Measurements from ENCODE around the gene BABAM1.
"Not testable (repeated sequence)": the region's sequence is repeated elsewhere in the genome, so short reads cannot be mapped to it uniquely, and the experiment has no call there.

BABAM1 gene

DNA sequence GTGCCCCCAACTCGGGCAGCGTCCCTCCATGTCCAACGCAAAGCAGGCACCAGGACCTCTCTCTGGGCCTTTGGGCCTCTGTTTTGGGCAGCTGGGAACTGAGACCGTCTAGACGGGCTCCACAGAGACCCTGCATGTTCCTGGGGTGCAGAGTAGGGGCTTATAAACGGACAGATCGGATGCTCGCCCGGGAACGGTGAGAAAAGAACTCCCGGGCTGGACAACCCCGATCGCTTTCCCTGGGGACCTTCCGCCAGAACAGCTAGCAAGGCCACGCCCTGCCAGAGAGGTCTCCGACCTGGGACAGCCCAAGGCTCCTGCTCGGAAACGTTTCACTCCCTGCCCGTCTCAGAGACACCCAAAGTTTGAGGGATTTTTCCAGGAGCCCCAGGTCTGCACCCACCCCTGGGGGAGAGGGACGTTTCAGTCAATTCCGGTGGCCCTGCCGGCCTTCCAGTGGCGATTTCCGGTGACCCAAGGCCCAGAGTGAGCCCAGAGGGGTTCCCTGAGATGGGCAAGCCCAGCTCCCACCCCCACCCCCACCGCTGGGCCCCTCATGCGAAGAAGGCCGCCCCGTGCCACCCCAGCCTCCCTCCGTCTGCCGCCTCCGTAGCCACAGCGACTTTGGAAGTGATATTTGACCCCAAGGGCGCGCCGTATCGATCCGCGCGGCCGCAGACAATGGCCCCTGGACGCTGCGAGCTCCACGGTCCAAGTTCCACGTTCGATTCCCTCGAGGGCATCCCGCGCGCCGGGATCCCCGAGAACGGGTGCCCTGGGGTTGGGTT, 23.2 kb upstream of the BABAM1 start:
- no peak for DNase-seq

DNA sequence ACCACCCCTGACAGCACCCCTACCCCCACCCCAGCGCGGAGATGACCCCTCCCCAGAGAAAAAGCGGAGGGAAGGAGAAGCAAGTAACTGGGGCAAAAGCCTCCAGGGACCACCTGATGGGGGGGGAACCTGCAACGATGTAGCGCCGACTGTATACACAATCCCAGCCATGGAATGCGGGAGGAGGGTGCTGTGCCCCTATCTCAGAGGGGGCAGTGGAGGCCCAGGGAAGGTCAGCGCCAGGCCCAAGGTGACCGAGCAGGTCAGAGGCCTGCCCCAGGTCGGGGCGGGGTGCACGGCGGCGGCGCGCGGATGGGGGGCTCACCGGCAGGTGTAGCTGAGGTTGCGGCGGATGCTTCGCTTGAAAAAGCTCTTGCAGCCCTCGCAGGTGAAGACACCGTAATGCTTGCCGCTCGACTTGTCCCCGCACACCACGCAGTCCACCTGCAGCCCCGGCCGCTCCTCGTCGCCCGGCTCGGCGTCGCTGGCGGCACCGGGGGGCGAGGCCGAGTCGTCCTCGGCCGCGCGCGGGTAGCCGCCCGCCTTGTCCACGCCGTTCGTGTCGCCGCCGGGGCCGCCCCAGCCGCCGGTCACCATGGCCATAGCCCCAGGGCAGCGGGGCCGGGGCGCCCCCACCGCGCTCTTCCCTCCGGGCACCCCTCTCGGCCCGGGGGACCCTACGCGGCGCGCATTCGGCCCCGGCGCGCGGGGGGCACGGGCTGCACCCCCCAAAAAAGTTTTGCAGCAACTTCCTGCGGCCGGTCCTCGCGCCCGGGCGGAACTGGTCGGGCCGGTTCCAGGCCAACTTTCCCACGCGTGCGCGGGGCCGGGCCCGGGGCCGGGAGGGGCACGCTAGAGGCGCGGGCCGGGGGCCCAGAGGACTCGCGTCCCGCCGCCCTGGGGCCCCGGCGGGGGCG, 22.4 kb upstream of the BABAM1 start:
- no peak for DNase-seq

DNA sequence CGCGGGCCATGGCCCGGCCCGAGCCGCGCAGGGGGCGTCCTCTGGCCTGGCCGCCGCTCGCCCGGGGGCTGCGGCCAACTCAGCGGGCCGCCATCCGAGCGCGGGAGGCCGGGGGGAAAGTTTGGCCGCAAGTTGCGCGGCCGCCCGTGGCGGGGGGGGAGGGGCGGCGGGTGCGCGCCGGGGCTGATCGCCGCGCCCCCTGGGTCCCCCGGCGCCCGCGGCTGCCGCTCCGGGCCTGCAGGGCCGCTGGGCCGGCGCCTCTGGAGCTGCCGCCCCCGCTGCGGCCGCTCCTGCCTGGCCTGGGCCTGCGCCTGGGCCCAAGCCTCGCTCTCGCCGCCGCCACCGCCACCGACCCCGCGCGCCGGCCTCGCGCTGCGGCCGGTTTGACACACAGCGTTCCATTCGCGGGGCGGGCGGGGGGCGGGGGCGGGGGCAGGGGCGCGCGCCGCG, 21.7 kb upstream of the BABAM1 start, which contains the start of gene NR2F6:
TSS of gene NR2F6 (minus strand) at position 385 of the 450 bp plus-strand sequence. CDS start 699 bp downstream, outside the sequence.
- no peak for DNase-seq

DNA sequence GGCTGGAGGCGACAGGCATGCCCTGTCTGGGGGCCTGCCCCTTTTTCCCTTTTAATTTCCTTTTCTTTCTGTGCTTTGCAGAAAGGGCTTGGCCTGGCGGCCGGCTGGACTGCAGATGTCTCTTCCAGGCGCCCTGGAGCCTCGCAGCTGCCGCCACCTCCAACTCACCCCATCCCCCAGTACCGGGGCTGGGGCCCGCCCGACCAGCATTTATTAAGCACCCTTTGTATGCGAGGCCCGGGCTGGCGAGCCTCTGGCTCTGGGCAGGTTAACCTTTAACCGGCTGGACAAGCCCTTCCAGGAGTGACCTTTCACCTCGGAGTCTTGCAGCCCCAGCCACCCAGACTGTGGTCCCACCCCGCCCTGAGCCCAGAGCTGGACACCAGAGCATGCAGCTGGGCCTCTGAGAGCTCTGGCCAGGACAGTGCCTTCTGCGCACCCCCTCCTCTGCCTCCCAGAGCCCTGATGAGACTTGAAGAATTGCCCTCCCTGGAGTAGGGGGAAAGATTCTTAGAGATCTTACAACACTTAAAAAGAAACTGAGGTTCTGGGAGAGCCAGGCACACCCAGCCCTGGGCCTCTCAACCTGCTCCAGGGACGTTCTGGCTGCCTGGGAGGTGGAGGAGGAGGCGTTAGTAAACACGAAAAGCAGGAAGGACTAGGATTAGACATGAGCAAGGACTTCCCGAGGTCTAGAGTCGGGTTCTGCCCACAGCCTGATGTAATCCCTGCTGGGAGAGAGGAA, 20.4 kb upstream of the BABAM1 start:
- DNase-seq, result no peak

- peak; percentile 24 for DNase-seq
Observed at GRCh38 chr19:17248011-17248776, 19.0 kb upstream of the BABAM1 start.

- DNase-seq, result no peak
Observed at GRCh38 chr19:17249887-17250548, 17.2 kb upstream of the BABAM1 start.

- no peak for DNase-seq
Observed at GRCh38 chr19:17254636-17255035, 12.6 kb upstream of the BABAM1 start.

- DNase-seq, result peak; percentile 24
Observed at GRCh38 chr19:17255150-17255621, 12.1 kb upstream of the BABAM1 start.

DNA sequence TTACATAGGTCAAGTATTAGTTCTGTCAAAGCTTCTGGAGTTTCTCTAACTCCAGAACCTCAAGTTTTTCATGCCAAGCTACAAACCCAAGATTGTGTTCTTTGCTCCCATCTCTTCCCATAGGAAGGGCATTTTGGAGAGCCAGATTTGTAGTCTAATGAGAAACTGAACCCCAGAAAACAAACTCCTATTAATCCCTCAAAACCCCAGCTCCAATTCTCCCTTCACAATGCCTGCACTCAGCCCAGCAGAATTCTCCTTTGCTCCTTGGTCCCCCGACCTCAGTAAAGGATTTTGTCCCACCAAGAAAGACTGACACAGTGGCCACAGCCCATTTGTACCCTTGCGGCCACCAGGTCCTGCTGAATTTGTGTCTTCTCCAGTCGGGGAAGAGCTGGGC, 11.1 kb upstream of the BABAM1 start:
- no peak for DNase-seq

- no peak for DNase-seq
Observed at GRCh38 chr19:17259118-17259780, 8.0 kb upstream of the BABAM1 start.

- DNase-seq, result no peak
Observed at GRCh38 chr19:17259934-17260333, 7.3 kb upstream of the BABAM1 start.

DNA sequence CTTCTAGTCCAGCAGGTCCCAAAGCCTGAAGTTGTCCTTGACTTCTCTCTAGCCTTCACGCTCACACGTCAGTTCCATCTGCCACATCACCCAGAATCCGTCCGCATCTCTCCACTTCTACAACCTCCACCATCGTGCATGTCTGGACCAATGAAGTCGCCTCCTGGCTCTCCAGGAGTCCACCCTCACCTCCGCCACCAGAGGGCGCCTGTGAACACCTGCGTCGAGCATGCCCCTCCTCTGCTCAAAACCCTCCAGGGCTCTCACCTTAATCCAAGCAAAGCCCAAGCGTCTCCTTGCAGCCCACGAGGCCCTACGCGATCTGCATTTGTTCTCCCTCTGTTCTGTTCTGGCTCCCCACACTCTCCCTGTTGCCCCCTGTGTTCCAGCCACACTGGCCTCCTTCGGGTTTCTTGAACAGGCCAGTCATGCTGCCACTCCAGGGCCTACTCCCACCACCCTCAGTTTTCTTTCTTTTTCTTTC, 6.4 kb upstream of the BABAM1 start:
- DNase-seq, result peak; percentile 82

DNA sequence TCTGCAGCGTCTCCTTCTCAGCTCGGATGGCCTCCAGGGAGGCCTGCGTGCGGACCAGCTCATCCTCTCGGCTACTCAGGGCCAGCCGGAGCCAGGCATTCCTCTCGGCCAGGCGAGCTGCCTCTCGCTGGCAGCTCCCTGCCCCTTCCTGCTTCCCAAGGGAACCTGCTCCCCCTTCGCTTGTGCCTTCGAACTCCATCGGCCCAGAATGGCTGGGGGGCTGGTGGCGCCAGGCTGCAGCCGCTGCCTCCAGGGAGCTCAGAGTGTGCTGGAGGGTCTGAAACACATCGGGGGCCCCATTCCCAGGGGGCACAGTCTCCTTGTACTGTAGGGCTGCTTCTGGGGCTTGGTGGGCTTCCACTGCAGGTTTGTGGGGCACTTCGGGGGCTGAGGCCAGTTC, 4.7 kb upstream of the BABAM1 start:
- DNase-seq, result no peak

DNA sequence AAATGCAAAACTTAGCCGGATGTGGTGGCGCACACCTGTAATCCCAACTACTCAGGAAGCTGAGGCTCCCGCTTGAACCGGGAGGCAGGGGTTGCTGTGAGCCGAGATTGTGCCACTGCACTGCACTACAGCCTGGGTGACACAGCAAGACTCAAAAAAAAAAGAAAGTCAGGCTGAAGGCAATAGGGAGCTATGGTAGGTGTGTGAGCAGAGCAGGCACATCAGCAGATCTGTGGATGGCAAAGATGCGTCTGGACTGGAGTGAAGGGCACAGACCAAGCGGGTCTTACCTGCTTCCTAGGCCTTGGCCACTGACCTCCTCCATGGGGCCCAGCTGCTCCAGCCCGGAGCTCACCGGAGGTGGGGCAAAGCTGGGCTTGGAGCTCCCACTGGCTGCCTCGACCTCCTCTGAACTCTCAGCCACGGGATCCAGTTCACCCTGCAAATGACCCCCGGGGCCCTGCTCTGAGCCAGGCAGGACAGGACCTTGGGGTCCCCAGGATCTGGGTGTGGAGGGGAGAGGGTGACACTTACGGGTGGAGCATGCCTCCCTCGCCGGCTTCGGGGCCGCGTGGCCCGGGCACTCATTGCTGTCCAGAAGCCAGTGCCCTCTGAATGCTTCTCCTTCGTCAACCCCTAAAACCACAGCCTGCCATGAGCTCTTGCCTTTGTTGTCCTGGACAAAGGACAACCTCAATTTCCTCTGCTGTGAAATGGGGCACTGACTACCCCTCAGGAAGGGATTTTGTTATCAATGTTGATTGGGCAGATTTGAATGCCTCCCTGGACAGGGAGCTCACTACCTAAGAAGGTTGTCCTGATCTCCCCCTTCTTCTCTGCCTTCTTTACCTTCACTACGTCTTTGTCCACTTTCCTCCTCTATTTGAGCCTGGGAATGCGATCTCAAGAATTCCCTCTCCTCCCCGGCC, 3.3 kb upstream of the BABAM1 start:
- DNase-seq, result no peak

GRCh38 chr19:17264641-17264979, 2.6 kb upstream of the BABAM1 start, which contains the start of gene USHBP1:
TSS of gene USHBP1 (minus strand) at chr19:17264745. CDS start at chr19:17264299, 446 bp downstream.
- no peak for DNase-seq

DNA sequence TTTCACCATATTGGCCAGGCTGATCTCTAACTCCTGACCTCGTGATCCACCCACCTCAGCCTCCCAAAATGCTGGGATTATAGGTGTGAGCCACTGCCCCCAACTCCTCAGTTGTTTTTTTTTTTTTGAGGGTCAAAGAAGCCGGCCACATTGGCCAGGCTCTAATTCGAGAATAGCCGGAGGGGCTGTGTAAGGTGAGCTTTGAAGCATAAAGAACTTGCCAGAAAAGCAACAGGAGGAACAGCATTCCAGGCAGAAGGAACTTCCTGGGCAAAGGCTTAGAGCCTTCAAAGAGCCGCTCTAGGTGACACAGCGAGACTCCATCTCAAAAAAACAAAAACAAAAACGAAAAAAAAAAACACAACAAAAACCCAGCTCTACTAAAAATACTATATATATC, 1.2 kb upstream of the BABAM1 start:
- no peak for DNase-seq

DNA sequence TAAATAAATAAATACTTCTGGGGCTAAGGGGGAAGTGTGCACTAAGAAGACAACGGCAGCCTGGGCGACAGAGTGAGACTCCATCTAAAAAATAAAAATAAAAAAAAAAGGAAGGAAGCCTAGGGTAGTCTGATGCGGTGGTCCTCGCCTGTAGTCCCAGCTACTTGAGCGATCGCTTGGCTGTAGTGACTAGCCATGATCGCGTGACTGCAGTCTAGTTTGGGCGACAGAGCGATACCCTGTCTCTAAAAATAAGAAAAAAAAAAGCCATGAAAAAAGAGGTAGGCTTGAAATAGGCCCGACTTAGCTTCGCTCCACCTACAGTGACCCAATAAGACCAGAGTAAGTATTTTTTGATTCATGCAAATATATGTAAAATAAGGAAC, 661 bp upstream of the BABAM1 start:
- DNase-seq, result no peak

DNA sequence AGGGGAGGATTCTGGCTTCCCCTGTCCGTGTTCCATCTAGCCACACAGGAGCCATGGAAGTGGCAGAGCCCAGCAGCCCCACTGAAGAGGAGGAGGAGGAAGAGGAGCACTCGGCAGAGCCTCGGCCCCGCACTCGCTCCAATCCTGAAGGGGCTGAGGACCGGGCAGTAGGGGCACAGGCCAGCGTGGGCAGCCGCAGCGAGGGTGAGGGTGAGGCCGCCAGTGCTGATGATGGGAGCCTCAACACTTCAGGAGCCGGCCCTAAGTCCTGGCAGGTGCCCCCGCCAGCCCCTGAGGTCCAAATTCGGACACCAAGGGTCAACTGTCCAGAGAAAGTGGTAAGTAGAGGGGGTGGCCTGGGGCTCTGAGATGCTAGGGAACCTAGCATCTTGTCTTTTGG, 1.5 kb downstream of the BABAM1 start:
- DNase-seq, result no peak

DNA sequence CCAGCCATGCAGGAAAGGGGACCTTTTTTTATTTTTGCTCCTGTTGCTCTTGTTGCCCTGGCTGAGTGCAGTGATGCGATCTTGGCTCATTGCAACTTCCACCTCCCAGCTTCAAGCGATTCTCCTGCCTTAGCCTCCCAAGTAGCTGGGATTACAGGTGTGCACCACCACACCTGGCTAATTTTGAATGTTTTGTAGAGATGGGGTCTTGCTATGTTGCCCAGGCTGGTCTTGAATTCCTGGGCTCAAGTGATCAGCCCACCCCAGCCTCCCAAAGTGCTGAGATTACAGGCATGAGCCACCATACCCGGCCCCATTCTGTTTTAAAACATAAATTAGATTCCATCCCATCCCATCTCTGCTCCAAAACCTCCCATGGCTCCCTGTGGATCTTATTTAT, 7.6 kb downstream of the BABAM1 start:
- not testable (repeated sequence) for DNase-seq
